Measurements from ENCODE around the gene SYPL1.

GRCh38 chr7:106049139-106049752 lies 62.9 kb downstream of the SYPL1 start:
- TF ChIP-seq, protein P1, sequence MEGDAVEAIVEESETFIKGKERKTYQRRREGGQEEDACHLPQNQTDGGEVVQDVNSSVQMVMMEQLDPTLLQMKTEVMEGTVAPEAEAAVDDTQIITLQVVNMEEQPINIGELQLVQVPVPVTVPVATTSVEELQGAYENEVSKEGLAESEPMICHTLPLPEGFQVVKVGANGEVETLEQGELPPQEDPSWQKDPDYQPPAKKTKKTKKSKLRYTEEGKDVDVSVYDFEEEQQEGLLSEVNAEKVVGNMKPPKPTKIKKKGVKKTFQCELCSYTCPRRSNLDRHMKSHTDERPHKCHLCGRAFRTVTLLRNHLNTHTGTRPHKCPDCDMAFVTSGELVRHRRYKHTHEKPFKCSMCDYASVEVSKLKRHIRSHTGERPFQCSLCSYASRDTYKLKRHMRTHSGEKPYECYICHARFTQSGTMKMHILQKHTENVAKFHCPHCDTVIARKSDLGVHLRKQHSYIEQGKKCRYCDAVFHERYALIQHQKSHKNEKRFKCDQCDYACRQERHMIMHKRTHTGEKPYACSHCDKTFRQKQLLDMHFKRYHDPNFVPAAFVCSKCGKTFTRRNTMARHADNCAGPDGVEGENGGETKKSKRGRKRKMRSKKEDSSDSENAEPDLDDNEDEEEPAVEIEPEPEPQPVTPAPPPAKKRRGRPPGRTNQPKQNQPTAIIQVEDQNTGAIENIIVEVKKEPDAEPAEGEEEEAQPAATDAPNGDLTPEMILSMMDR (conservative IDR thresholded peaks at IDR 0.05 in 1 of 2, IDR thresholded peaks at IDR 0.05 in 1 of 2; ENCODE audit: extremely low read depth in 1 of 2, insufficient read depth in 1 of 2, low read depth in 1 of 2, low read length in 2 of 2), result no peak
- TF ChIP-seq EZH2 (IDR thresholded peaks at IDR 0.05; ENCODE audit: borderline replicate concordance, low read length), result no peak
